Measurements from ENCODE around the gene STRN. TPM values are rescaled to one million over a fixed set of nuclear protein-coding genes. Genes with fewer than 3 reads are reported as not detected.
"Not testable (repeated sequence)": the region's sequence is repeated elsewhere in the genome, so short reads cannot be mapped to it uniquely, and the experiment has no call there.

STRN gene
- total RNA-seq, 8 experiments from 2014 or later: 9.0 to 20.0 (median 10.5) TPM

DNA sequence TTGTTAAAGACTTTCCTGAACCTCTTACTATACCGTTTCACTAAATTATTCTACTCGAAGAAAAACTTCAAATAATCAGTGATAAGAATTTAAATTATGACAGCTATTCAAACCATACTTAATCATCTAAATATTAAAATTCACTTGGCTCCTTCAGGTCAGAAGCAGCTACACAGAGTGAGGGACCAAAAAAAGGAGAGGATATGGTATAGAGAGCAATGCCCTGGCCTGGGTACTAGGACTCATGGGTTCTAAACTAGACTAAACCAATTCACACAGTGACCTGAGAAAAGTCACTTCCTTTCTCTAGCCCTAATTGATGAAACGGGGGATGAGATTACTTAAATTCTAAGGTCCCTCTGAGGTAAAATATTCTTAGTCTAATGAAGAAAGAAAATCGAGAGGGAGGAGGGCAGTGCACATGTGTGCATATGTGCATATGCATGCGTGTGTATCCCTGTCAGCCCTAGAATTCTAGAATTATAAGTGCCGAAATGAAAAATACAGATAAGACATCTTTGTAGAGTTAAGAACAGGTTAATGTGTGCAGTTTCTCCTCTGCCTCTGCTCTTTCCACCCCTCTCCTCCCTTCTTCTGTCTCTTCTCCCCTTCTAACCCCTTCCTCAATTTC is 11.2 kb downstream of the STRN start:
- ATAC-seq (replicated peaks in 6 of 8): peak in 3 of 8 experiments; percentile 79 to 91 (median 91)
- no peak overlapping the region for H3K4me3 ChIP-seq
- no peak overlapping the region for H3K27ac ChIP-seq
- H3K4me1 ChIP-seq (replicated peaks in 1 of 2): peaks cover 0 to 2% of the 10 kb centered on the region in 2 donors
- 0 to 100% (median 64%) methylated on average over 1 to 6 of the region's 6 CpGs; no CpG with 5 or more reads in 1 of the 10 experiments for WGBS, 10 experiments
- in situ Hi-C loops (cut with MboI; ENCODE audit: low pct_unique_long_range_greater_than_20kb in 2 of 9, low sequenced_read_pairs in 9 of 9, unreplicated experiment in 9 of 9): no loop called here

GRCh38 chr2:36952748-36953197 is 13.6 kb downstream of the STRN start:
- no peak overlapping the region for H3K4me3 ChIP-seq
- H3K27ac ChIP-seq: no peak overlapping the region
- no peak for ATAC-seq (replicated peaks in 6 of 8)
- 0 to 100% (median 87%) methylated on average over 1 to 3 of the region's 3 CpGs for WGBS, 10 experiments
- H3K4me1 ChIP-seq (replicated peaks in 1 of 2): peaks cover 0 to 2% of the 10 kb centered on the region in 2 donors
- in situ Hi-C loops (cut with MboI; ENCODE audit: low pct_unique_long_range_greater_than_20kb in 2 of 9, low sequenced_read_pairs in 9 of 9, unreplicated experiment in 9 of 9): no loop called here

- WGBS, 10 experiments: 92 to 100% (median 99%) methylated on average over 1 to 6 of the region's 7 CpGs; no CpG with 5 or more reads in 4 of the 10 experiments
Observed at GRCh38 chr2:36951574-36951973, 14.8 kb downstream of the STRN start.

GRCh38 chr2:36951027-36951518 is 15.3 kb downstream of the STRN start:
- WGBS, 10 experiments: 40 to 100% (median 100%) methylated on average over 1 to 2 of the region's 2 CpGs; no CpG with 5 or more reads in 2 of the 10 experiments
- in situ Hi-C loops (cut with MboI; ENCODE audit: low pct_unique_long_range_greater_than_20kb in 2 of 9, low sequenced_read_pairs in 9 of 9, unreplicated experiment in 9 of 9): no loop called here

More at GRCh38 chr2:36951574-36951973, 14.8 kb downstream of the STRN start:
- H3K4me1 ChIP-seq (replicated peaks in 1 of 2): peaks cover 0 to 2% of the 10 kb centered on the region in 2 donors
- in situ Hi-C loops (cut with MboI; ENCODE audit: low pct_unique_long_range_greater_than_20kb in 2 of 9, low sequenced_read_pairs in 9 of 9, unreplicated experiment in 9 of 9): no loop called here
- H3K27ac ChIP-seq: no peak overlapping the region
- no peak overlapping the region for H3K4me3 ChIP-seq
- peak in 2 of 8 experiments; percentile 57 to 87 for ATAC-seq (replicated peaks in 6 of 8)

DNA sequence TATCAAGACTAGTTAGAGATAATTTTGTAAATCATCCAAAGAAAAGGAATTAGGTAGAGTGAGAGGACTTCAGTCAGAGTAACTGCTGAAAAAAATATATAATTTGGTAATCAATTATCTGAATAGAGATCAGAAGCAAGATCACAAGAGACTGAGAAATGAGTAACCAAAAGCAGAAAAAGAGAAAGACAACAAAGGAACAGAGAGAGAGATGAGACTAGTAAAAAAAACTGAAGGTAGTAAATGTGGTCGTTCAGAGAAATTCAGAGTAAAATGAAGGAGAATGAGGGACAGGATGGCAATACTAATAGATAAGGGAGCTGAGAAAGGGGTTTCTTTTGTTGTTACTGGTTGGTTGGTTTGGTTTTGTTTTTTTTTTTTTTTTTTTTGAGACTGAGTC is 16.5 kb downstream of the STRN start:
- WGBS, 10 experiments: 47 to 89% (median 52%) methylated on average over 1 of the region's 1 CpG; no CpG with 5 or more reads in 2 of the 10 experiments
- no peak overlapping the region for H3K27ac ChIP-seq
- in situ Hi-C loops (cut with MboI; ENCODE audit: low pct_unique_long_range_greater_than_20kb in 2 of 9, low sequenced_read_pairs in 9 of 9, unreplicated experiment in 9 of 9): no loop called here
- no peak overlapping the region for H3K4me3 ChIP-seq
- no peak for ATAC-seq (replicated peaks in 6 of 8)
- peaks cover 0 to 2% of the 10 kb centered on the region in 2 donors for H3K4me1 ChIP-seq (replicated peaks in 1 of 2)

More at GRCh38 chr2:36951027-36951518, 15.3 kb downstream of the STRN start:
- Histone ChIP-seq H3K4me3 (no peak overlapping the region), H3K27ac (no peak overlapping the region), H3K4me1 (replicated peaks in 1 of 2) (peaks cover 0 to 2% of the 10 kb centered on the region in 2 donors)
- no peak for ATAC-seq (replicated peaks in 6 of 8)

DNA sequence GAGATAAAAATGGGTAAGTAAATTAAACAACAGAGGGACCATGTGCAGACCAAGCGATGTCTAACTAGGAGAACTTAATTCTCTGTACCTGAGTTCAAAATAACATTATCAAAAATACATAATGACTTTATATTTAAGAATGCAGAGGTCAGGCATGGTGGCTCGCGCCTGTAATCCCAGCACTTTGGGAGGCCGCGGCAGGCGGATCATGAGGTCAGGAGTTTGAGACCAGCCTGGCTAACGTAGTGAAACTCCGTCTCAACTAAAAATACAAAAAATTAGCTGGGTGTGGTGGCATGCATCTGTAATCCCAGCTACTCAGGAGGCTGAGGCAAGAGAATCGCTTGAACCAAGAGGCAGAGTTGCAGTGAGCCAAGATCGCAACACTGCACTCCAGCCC is 21.1 kb downstream of the STRN start:
- H3K4me1 ChIP-seq (replicated peaks in 1 of 2); H3K4me3 ChIP-seq; ATAC-seq (replicated peaks in 6 of 8); in situ Hi-C loops (cut with MboI; ENCODE audit: low pct_unique_long_range_greater_than_20kb in 2 of 9, low sequenced_read_pairs in 9 of 9, unreplicated experiment in 9 of 9); H3K27ac ChIP-seq: not testable (repeated sequence)
- WGBS, 10 experiments: 89 to 100% (median 97%) methylated on average over 2 to 10 of the region's 10 CpGs

DNA sequence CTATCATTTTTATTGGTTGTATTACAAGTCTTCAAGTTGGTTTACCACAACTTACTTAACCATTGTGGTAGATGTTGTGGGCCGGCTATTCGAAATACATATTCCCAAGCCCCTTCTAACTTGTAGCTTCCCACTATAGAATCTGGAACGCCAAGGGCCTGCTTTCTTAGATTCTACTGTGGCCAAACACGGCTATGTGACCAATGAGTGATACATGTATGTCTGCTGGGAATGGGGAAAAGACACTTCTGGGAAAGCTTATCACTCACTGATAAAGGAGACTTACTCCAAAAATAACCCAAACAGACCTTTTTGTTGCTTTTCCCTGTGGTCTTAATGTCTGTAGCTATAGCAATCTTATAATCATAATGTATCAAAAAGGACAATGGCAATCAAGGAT is 24.5 kb downstream of the STRN start:
- Histone ChIP-seq H3K27ac (no peak overlapping the region), H3K4me1 (replicated peaks in 1 of 2) (no peaks in the 10 kb centered on the region), H3K4me3 (no peak overlapping the region)
- WGBS, 10 experiments: 60 to 100% (median 100%) methylated on average over 1 to 4 of the region's 4 CpGs; no CpG with 5 or more reads in 2 of the 10 experiments
- in situ Hi-C loops (cut with MboI; ENCODE audit: low pct_unique_long_range_greater_than_20kb in 2 of 9, low sequenced_read_pairs in 9 of 9, unreplicated experiment in 9 of 9): no loop called here
- no peak for ATAC-seq (replicated peaks in 6 of 8)

- ATAC-seq (replicated peaks in 6 of 8); H3K4me3 ChIP-seq; H3K27ac ChIP-seq; H3K4me1 ChIP-seq (replicated peaks in 1 of 2); in situ Hi-C loops (cut with MboI; ENCODE audit: low pct_unique_long_range_greater_than_20kb in 2 of 9, low sequenced_read_pairs in 9 of 9, unreplicated experiment in 9 of 9): not testable (repeated sequence)
Observed at GRCh38 chr2:36936526-36936925, 29.8 kb downstream of the STRN start.

DNA sequence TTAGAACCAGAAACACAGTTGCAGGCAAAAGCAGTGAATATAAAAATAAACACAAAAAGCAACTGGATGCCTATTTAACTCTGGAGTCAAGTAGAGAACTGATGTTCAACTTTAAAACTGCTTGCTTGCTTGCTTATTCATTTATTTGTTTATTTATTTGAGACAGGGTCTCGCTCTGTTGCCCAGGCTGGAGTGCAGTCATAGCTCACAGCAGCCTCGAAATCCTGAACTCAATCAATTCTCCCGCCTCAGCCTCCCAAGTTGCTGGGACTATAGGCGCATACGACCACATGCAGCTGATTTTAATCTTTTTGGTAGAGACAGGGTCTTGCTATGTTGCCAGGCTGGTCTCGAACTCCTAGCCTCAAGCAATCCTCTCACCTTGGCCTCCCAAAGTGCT is 34.6 kb downstream of the STRN start:
- in situ Hi-C loops (cut with MboI; ENCODE audit: low pct_unique_long_range_greater_than_20kb in 2 of 9, low sequenced_read_pairs in 9 of 9, unreplicated experiment in 9 of 9); H3K4me1 ChIP-seq (replicated peaks in 1 of 2); H3K4me3 ChIP-seq; H3K27ac ChIP-seq; ATAC-seq (replicated peaks in 6 of 8): not testable (repeated sequence)
- WGBS, 10 experiments: 94 to 100% (median 100%) methylated on average over 1 to 4 of the region's 6 CpGs; no CpG with 5 or more reads in 2 of the 10 experiments

DNA sequence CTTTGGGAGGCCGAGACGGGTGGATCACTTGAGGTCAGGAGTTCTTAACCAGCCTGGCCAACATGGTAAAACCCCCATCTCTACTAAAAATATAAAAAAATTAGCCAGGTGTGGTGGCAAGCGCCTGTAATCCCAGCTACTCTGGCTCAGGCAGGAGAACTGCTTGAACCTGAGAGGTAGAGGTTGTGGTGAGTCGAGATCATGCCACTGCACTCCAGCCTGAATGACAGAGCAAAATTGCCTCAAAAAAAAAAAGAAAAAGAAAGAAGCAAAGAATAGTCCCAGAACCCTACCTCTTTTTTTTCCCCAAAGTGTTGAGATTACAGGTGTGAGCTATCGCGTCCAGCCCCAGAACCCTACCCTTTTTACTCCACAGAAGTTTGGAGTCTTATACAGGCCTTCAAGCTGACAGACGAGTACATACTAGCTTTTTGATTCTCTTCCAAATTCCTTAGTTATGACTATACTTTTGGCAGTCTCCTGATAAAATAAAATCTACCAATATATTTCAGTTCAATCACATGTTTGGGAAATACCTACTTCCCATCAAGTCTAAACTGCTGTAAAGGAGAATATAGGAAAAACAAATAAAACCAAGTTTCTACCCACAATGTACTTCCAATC is 35.4 kb downstream of the STRN start:
- in situ Hi-C loops (cut with MboI; ENCODE audit: low pct_unique_long_range_greater_than_20kb in 2 of 9, low sequenced_read_pairs in 9 of 9, unreplicated experiment in 9 of 9); ATAC-seq (replicated peaks in 6 of 8); H3K4me3 ChIP-seq; H3K4me1 ChIP-seq (replicated peaks in 1 of 2); H3K27ac ChIP-seq: not testable (repeated sequence)
- WGBS, 10 experiments: 45 to 100% (median 94%) methylated on average over 1 to 3 of the region's 7 CpGs; no CpG with 5 or more reads in 5 of the 10 experiments

DNA sequence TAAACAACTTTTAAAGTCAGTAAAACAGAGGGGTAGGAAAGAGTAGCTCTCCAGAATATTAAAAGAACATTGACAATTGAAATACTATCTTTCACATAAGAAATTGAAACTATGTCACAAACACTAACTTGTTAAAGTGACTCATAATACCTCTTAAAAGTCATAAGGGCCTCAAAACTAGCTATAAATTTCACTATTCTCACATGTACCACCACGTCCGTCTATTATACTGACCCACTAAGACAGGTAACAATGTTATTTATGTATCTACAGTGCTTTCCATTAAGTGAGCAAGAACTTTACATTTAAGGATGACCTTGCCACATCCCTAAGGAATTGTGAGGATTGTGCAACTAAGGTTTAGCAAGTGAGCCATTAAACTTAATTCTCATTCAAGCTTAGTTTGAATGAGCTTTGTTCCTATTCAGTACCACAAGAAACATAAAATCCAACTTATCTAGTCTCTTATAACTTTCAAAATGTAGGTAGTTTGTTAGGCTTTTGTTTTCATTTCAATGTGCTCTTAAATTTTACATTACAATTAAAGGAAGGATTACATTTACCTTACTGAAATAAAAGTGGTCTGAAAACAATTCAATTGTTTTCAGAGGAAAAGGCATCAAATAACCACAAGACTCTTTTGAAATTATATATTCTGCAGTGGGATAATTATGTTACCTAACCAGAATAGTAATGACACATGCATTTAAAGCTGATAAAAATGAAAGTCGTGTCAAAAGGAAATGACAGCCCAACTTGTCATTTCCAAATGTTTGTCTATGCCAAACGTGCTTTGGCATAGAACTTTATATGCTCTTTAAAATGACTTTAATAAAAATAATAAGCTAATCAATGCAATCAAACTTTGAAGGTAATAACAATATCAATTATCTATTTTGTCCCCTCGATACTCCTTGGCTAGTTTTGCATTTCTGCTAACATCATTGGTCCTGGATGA is 39.9 kb downstream of the STRN start:
- H3K27ac ChIP-seq; ATAC-seq (replicated peaks in 6 of 8); in situ Hi-C loops (cut with MboI; ENCODE audit: low pct_unique_long_range_greater_than_20kb in 2 of 9, low sequenced_read_pairs in 9 of 9, unreplicated experiment in 9 of 9); H3K4me1 ChIP-seq (replicated peaks in 1 of 2); H3K4me3 ChIP-seq: not testable (repeated sequence)
- 37 to 87% (median 65%) methylated on average over 1 to 4 of the region's 5 CpGs; no CpG with 5 or more reads in 1 of the 10 experiments for WGBS, 10 experiments

DNA sequence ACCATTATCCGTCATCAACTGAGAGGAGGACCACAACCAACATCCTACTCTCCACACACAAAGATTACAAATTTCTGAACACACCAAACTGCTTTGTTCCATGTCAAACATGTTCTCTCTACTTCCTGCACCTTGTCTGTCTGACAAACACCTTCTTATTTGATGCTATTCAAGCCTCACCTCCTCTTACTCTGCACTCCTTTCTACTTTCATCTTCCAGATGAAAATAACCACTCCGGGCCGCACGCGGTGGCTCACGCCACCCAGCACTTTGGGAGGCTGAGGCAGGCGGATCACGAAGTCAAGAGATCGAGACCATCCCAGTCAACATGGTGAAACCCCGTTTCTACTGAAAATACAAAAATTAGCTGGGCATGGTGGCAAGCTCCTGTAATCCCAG is 43.7 kb downstream of the STRN start:
- in situ Hi-C loops (cut with MboI; ENCODE audit: low pct_unique_long_range_greater_than_20kb in 2 of 9, low sequenced_read_pairs in 9 of 9, unreplicated experiment in 9 of 9): loop anchor here in 1 of 9 experiments (25.0 kb wide), 1 partner anchor 110 kb away; no protein-coding TSS in a partner anchor
- ATAC-seq (replicated peaks in 6 of 8); H3K4me1 ChIP-seq (replicated peaks in 1 of 2); H3K4me3 ChIP-seq; H3K27ac ChIP-seq: not testable (repeated sequence)
- 80 to 100% (median 98%) methylated on average over 1 to 7 of the region's 10 CpGs; no CpG with 5 or more reads in 3 of the 10 experiments for WGBS, 10 experiments
